ENCODE measurements around the gene VOPP1.
"Not testable (repeated sequence)": the region's sequence is repeated elsewhere in the genome, so short reads cannot be mapped to it uniquely, and the experiment has no call there.

Gene VOPP1

DNA sequence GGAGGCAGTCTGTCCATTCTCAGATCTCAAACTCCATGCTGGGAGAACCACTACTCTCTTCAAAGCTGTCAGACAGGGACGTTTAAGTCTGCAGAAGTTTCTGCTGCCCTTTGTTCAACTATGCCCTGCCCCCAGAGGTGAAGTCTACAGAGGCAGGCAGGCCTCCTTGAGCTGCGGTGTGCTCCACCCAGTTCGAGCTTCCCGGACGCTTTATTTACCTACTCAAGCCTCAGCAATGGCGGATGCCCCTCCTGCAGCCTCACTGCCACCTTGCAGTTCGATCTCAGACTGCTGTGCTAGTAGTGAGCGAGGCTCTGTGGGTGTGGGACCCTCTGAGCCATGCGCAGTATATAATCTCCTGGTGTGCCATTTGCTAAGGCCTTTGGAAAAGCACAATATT is 10.4 kb upstream of the VOPP1 start:
- not testable (repeated sequence) for DNase-seq (ENCODE audit: extremely low read depth in 1 of 2, low read depth in 1 of 2)

DNA sequence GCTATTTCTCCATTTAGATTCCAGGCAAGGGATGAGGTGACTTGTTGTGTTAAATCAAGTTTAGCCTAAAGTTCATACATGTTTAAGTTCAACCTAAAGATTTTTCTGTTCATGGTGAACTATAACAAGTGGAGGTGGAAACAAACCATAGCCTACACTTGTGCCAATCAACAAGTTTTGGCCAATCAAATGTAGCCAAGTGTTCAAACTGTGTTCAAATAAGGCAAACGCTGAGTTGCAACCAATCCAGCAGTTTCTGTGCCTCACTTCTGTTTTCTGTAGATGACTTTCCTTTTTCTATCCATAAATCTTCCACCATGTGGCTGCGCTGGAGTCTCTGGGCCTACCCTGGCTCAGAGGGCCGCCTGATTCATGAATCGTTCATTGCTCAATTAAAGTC is 4.5 kb upstream of the VOPP1 start:
- DNase-seq (ENCODE audit: extremely low read depth in 1 of 2, low read depth in 1 of 2) = no peak

DNA sequence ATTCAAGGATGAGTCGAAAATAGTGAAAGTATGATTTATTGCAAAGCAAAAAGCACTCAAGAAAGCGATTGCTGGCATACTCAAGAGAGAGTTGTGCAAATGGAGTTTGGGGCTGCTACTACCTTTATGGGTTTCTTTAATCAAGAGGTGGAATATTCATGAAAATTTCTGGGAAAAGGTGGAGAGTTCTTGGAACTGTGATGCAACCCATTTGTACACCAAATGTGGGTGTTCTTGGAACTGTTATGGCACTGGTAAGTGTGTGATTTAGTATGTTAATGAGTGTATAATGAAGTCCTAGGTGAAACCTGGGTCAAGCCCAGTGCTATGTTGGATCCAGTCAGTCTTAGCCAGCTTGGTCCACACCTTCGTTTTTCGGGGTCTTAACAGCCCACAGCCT is 3.4 kb upstream of the VOPP1 start:
- no peak for DNase-seq (ENCODE audit: extremely low read depth in 1 of 2, low read depth in 1 of 2)

- no peak for DNase-seq (ENCODE audit: extremely low read depth in 1 of 2, low read depth in 1 of 2)
These were observed 2.8 kb upstream of the VOPP1 start for GRCh38 chr7:55575098-55575497.

DNA sequence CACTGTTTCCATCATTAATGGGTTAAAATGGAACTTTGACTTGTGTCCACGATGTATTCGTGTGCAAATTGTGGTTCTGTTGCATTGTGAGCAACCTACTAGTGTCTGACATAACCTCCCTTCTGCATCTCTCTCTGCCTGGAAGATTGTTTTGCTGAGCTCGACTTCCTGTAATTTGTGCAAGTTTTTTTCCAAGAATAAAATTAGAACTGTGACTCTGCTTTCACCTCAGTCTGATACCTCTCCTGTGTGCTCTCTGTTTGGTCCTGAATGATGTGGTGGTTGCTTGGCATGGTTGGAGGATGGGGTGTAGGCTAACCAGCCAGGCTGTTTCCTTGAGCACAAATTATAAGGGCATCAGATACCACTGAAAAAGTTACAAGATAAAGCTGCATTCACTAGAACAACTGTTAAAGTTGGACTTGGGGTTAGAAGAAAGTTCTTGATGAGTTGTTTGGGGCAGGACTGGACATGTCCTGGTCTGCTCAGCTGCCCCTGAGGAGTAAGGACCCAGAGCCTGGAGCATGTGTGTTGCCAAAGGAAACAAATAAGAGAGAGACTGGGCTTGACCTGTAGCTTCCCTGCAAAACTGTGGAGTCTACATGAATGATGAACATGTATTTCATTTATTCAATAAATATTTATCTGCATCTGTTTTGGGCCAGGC is 1.9 kb upstream of the VOPP1 start:
- DNase-seq (ENCODE audit: extremely low read depth in 1 of 2, low read depth in 1 of 2) = no peak

- DNase-seq (ENCODE audit: extremely low read depth in 1 of 2, low read depth in 1 of 2) = no peak
These were observed 1.1 kb upstream of the VOPP1 start for GRCh38 chr7:55573234-55573900.

- peak in 1 of 2 donors; percentile 33 for DNase-seq (ENCODE audit: extremely low read depth in 1 of 2, low read depth in 1 of 2)
These were observed 558 bp downstream of the VOPP1 start for GRCh38 chr7:55571511-55572377.

- DNase-seq (ENCODE audit: extremely low read depth in 1 of 2, low read depth in 1 of 2) = no peak
These were observed 1.4 kb downstream of the VOPP1 start for GRCh38 chr7:55570939-55571338.

DNA sequence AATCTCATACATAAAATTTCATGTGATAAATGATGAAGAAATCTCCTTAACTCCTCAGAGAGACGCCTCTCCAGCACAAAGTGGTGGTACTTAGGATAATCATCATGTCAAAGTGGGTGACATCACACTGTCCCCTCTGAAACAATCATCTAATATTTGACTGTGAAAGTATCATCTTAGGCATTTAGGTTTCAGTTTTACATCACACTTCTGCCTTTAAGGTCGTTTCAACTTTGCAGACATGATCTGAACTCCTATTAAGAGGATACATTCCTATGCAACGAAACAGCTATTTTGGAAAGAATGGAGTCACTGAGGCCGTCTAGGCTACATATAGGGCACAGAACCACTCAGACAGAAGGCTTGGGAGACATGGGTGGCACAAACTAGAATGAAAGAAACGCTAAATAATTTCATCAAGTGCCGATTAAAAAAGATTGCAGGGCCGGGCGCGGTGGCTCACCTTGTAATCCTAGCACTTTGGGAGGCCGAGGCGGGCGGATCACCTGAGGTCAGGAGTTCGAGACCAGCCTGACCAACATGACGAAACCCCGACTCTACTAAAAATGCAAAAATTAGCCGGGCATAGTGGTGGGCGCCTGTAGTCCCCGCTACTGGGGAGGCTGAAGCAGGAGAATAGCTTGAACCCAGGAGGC is 2.0 kb downstream of the VOPP1 start:
- no peak for DNase-seq (ENCODE audit: extremely low read depth in 1 of 2, low read depth in 1 of 2)

GRCh38 chr7:55569797-55570196 is 2.5 kb downstream of the VOPP1 start:
- DNase-seq (ENCODE audit: extremely low read depth in 1 of 2, low read depth in 1 of 2) = no peak

DNA sequence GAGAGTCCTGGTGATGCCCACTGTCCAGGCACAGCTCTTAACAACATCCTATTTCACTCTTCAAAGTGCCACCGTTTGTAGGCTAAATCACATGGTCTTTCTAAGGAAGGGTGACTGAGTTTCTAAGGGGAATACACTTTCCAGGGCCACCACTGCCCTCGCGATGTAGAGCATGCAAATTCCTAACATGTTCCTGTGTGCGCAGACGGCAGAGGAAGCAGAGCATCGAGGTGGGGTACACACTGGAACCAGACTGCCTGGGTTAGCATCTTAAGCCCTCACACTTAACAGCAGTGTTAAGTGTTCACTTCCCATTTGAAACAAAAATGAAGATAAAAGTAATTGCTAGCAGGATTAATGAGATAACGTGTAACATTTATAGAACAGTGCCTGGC is 3.0 kb downstream of the VOPP1 start:
- DNase-seq (ENCODE audit: extremely low read depth in 1 of 2, low read depth in 1 of 2) = no peak

GRCh38 chr7:55568613-55569268 is 3.6 kb downstream of the VOPP1 start:
- no peak for DNase-seq (ENCODE audit: extremely low read depth in 1 of 2, low read depth in 1 of 2)

DNA sequence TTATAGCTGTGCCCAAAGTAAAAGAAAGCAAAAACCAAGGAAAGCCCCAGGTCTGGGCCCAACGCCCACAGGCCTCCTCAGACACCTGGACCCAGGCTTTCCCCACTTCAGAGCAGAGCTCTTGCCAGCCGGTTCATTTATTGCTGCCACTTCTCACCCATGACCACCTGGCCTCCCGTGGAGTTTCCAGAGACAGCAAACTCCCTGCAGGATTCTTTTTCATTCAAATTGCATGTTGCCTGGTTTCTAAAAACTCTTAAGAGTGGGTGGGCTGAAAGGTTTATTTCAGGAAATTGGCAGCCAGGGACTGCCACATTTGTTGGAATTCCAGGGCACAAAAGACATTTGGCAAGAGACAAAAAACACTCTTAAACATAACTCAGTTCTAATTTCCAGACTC is 4.7 kb downstream of the VOPP1 start:
- DNase-seq (ENCODE audit: extremely low read depth in 1 of 2, low read depth in 1 of 2) = no peak

DNA sequence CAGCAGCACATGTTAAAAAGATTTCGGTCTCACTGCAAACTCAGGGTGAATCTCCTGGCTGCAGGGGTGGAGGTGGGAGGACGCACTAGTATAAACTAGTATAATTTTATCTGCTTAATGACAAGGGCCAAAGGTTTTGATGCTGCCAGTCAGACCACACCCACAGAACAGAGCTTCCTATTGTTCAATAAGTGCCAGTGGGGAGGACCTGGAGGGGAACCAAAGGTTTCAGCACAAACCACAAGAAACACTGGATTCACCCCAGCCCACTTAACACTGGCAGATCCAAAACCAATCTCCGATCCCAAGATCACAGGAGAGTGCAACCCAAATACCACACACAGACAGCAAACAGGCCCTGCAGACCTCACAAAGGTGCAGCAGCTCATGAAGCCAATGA is 6.6 kb downstream of the VOPP1 start:
- no peak for DNase-seq (ENCODE audit: extremely low read depth in 1 of 2, low read depth in 1 of 2)

DNA sequence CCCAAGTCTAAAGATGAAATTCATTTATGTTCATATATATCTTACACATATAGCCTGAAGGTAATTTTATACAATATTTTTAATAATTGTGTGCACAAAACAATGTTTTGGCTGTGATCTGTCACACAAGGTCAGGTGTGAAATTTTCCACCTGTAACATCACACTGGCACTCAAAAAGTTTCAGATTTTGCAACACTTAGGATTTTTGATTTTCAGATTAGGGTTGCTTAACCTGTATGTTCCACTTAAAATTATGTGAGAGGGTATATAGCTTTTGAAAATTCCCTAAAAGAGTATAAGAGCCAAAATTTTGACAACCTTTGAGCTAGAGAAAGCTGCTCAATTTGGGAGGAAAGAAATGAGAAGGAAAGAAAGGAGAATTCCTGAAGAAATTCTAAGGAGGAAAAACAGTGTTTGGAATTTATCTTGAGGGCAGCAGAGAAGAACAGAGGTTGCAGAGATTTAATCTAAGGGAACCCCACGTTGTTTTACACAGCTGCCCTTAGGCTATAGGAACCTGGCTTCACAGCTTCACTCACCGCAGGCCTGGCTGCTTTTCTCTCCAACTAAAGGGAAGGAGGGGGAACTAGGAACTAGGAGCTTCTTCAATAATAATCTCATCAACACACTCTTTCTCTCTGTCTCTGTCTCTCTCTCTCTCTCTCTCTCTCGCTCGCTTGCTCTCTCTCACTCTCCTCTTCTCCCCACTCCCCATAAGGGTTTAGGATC is 8.5 kb downstream of the VOPP1 start:
- DNase-seq (ENCODE audit: extremely low read depth in 1 of 2, low read depth in 1 of 2) = no peak

DNA sequence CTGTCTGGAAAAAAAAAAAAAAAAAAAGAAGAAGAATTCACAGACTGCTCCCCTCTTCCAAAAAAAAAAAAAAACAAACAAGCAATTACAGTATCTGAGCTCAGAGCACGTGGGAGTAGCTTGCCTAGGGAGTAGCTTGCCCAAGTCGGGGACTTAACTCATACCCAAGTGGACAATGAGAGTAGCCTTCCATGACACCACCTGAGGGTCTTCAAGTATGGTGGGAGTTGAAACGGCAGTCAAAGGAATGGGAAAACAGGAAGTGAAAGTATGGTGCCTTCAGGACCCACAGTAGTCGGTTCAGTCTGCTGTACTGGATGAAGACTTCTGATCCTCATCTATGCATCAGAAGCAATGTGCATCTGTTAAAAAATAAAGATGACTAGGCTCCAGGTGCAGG is 10.6 kb downstream of the VOPP1 start:
- no peak for DNase-seq (ENCODE audit: extremely low read depth in 1 of 2, low read depth in 1 of 2)

GRCh38 chr7:55558962-55559920 is 13.1 kb downstream of the VOPP1 start:
- DNase-seq (ENCODE audit: extremely low read depth in 1 of 2, low read depth in 1 of 2) = no peak

DNA sequence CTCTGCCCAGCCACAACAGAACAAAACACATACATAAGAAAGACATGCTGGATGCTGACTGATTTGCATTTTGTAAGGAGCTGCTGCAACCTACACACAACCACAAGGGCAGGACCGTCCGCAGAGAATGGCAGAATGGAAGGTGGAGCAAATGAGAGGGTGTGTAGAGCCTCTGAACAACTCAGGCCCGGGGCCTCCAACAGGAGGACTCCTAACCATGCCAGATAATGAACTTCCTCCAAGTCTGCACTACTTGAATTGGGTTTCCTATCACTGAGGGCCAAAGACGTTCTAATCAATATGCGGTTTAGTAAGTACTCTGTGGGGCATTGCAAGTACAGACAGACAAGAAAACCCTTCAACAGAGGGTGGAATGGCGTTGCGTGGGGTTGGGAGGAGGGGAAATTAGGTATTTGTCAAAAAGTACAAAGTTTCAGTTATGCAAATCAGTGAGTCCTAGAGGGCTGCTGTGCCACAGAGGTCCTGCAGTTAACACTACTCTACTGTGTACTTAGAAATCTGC is 14.6 kb downstream of the VOPP1 start:
- DNase-seq (ENCODE audit: extremely low read depth in 1 of 2, low read depth in 1 of 2) = no peak

DNA sequence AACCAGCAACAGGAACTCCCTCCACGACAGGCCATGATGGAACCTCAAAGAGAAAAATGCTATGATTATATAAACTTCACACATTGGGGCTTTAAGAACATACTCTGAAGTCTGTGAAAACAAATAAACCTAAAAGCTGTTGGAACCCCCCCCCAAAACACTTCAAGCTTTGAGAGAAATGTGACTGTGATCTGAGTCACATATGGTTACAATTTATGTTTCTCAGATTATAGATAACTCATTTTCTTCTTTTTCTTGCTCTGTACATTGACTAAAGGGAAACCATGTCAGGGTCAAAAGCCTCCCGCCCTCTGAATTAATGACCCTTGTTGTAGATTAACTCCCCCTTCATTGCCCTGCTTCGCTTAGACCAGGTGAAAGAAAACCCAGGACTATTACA is 15.8 kb downstream of the VOPP1 start:
- no peak for DNase-seq (ENCODE audit: extremely low read depth in 1 of 2, low read depth in 1 of 2)

Measured in activated CD8-positive, alpha-beta memory T cell treated with anti-CD3 and anti-CD28 coated beads for 1 hour (primary cell).